NCI-H82 (cell line): ENCODE results near the gene ZACN.

ENCODE experiments used
- DNase-seq: peaks from one replicate; lab custom pipeline; 2025; lab: John Stamatoyannopoulos, UW

ZACN gene

DNA sequence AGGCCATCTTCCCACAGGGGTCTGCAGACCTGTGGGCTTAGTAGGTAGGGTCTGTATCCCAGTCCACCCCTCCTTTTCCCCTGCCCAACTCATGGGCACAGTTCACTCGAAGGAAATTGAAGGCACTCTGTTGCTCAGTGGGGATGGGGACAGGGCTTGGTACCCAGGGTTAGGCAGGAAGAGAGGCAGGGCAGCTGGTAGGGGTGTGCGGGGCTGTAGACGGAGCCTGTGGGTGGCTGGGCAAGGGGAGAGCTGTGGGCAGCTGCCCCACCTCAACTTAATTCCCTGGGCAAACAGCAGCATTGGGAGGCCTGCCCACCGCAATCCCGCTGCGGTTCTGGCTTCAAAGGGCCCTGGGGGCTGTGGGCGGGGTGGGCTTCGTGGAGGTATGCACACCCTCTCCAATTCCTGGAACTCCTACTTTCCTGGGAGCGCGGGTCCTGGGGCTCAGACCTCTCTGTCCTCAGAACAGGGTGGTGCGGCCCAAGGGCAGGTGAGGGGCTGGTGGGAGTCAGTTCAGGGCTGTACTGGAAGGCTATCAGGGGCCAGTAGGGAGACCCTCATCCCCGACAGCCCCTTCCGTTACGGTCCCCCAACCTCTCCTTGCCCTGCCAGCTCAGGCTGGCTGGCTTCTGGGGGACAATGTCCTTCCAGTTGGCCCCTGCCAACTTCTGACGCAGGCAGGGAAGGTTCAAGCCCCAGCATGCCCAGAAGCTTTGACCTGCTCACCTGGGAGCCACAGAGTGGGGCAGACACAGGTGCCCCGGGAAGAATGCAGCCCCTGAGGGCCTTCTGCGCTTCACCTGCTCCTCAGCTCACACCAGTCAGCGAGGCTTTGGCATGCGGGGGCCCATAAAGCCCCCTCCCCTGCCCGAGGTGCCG is 53.0 kb downstream of the ZACN start:
- DNase-seq: no peak
